Amniotic stem cell (primary cell): ENCODE results near the gene EFCAB7.

Source experiments
- DNase-seq: peaks from one replicate; lab custom pipeline; 2025; lab: John Stamatoyannopoulos, UW

The EFCAB7 gene

DNA sequence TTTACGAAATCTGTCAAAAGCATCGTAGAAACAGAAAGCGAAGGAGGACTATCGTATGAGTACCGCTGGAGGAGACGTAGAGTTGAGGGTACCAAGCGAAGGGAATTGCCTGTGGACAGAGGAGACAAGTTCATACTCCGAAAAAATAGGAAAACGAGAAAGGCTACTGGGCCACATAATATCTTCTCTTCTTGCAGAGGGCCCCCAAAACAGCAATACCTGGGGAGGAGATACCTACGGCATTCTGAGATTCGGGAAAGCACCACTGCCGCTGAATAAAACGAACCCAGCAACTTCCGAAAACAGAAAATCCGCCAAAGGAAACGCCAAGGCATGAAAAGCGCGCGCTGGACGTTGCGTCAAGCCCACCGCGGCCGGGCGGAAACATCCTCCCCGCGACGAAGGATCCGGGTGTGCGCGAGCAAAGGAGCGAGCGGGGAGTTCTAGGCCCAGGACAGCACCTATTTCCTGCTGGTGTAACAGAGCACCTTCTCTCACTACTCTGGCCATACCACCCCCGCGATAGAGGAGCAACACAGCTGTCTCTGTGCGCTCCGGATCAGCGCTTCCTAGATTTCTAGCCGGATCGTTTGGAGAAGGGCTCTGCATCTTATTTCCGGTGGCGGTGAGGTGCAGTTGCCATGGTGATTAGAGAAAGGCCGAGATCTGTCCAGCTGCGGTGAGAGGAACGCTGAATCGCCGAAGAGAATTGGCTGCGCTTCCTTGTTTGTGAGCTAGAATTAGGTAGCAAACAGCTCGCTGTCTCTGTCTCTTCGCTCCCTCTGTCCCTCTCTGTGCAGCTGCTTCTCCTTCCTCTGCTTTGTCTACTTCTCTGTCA, at the start of gene EFCAB7, which contains the start of gene ITGB3BP:
EFCAB7 (plus strand) TSS at position 635 of the 838 bp plus-strand sequence. CDS start 2,048 bp downstream, outside the sequence.
ITGB3BP (minus strand) TSS at position 335 of the 838 bp plus-strand sequence; CDS start at position 243, 92 bp downstream.
- peak; percentile 88 for DNase-seq

DNA sequence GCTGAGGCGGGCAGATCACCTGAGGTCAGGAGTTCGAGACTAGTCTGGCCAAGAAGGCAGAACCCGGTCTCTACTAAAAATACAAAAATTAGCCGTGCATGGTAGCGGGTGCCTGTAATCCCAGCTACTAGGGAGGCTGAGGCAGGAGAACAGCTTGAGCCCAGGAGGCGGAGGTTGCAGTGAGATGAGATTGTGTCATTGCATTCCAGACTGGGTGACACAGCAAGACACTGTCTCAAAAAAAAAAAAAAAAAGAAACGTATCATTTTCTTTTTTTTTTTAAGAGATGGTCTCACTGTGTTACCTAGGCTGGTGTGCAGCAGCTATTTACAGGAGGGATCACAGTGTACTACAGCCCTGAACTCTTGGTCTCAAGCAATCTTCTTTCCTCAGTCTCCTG, 47.6 kb upstream of the EFCAB7 start:
- no peak for DNase-seq

GRCh38 chr1:63480057-63480456, 43.3 kb upstream of the EFCAB7 start:
- DNase-seq, result no peak

DNA sequence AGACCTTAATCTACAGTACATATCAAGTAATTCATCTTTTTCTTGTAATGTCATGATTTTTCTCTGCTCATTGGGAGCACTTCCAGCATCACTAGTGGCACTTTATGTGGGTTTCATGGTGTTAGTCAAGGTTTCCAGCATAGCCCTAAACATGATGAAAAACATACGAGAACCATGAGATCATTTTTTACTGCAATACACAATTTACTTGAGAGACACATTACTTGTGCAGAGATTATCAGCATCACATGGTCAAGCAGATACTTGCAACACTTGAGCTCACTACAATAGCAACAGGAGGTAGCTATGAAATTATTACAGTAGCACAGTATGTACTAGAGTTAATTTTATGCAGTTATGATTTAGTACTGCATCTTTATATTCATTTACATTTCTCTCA, 36.7 kb upstream of the EFCAB7 start:
- DNase-seq, result no peak

DNA sequence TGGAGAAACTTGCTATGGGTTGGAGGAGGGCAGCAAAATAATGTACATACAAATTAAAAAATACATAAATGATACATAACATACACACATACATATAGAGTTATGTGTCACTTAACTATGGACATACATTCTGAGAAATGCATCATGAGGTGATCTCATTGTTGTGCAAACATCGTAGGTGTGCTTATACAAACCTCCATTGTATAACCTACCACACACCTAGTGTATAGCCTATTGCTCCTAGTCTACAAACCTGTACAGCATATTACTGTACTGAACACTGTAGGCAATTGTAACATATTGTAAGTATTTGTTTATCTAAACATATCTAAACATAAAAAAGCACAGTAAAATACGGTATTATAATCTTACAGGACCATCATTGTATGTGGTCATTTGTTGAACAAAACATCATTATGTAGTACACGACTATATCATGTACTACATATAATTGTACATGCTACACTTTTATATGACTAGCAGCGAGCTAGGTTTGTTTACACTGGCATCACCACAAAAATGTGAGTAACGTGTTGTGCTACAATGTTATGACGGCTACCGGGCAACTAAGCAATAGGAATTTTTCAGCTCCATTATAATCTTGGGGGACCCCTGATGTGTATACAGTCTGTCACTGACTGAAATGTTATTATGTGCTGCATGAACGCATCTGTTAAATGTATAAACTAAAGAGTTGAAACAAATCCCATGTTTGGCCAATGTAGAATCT, 35.8 kb upstream of the EFCAB7 start:
- no peak for DNase-seq

GRCh38 chr1:63497577-63497976, 25.7 kb upstream of the EFCAB7 start:
- no peak for DNase-seq

DNA sequence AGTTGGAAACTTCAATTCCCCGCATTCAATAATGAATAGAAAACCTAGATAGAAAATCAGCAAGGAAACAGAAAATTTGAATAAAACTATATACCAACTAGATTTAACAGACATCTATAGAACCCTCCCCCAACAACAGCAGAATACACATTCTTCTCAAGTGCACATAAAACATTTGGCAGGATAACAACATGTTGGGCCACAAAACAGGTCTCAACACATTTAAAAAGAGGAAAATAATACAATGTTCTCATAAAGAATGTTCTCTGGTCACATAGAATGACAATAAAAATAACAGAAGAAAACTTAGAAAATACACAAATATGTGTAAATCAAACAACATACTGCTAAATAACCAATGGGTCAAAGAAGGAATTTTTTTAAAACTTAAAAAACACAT, 25.2 kb upstream of the EFCAB7 start:
- DNase-seq, result no peak

DNA sequence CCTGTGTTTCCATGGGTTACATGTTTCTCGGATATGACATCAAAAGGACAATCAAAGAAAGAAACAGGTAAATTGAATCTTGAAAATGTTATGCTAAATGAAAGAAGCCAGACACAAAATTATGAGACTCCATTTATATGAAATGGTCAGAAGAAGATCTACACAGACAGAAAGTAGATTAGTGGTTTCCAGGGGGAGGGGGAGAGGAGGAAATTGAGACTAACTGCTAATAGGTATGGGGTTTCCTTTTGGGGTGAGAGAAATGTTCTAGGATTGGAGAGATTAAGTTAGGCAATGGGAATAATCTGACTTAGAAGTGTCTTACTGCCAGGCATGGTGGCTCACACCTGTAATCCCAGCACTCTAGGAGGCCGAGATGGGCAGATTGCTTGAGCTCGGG, 22.1 kb upstream of the EFCAB7 start:
- no peak for DNase-seq

DNA sequence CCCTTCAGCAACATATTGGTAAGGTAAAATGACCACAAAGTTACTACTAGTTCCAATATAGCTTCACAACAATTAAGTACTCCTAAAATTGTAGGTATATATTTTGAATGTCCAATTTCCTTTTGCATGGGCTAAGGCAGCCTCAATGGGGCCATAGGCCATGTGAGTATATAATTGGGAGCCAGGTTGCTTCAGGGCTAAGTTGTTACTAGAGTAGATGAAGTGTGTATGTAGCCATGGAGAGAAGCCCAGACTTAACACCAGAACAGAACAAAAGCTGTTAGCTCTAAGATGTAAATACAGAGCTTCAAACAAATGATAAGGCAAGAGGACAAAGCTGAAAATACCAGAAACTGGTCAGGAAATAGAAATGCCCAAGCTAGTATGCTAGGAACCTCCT, 16.5 kb upstream of the EFCAB7 start:
- DNase-seq, result no peak

- DNase-seq, result no peak
These were observed 13.6 kb upstream of the EFCAB7 start for GRCh38 chr1:63509718-63510117.

DNA sequence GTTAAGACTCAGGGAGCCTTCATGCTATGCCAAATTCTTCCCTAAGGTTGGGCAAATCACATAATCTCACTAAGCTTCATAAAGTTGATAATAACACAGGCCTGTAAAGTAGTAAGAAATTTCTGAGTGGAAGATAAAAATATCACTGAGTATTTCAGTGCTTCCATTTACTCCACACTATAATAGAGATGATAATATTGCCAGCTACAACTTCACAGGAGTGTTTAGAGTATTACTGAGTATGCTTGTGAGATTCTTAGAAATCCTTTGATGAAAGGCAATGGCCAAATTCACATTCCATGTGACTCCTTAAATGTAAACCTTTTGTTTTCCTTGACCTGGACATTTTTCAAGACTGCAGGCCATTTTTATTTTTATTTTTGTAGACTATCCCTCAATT, 10.7 kb upstream of the EFCAB7 start:
- no peak for DNase-seq

- DNase-seq, result no peak
These were observed 6.7 kb upstream of the EFCAB7 start for GRCh38 chr1:63516629-63517028.

DNA sequence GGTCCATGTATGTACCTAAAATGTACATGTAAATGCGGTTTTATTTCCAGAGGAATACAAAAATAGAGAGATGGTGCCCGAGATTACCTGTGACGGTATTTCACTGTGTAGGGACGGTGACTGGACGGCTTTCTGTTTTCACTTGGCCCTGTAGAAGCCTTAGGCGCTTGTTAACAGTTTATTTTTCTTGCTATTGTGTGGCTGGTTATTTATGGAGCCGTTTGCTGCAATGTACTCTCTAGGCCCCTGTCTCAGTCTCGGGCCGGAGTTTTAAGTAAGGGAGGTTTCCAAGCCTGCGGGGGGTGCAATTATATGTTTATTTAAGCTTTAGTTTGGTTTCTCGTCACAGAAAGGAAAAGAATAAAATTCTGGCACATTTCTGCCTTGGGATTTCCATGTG, 413 bp downstream of the EFCAB7 start:
- DNase-seq, result no peak

DNA sequence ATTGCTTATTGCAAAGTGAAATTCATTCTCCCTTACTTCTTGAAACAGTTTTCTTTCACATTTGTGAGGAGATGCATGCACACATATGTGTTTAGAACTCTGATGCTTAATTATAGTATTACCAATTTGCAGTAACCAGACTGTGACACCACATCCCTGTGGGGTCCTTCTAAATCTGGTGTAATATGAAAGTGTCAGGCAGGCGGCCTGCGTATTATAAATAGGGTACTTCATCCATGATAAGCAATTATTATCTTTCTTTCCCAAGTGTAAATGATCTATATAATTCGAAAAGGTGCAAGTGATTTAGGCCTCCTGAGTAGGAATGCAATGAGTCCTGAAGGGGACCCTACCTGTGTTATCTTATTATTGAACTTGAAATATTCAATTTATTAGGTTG, 876 bp downstream of the EFCAB7 start:
- DNase-seq, result no peak

GRCh38 chr1:63532727-63533126, 9.4 kb downstream of the EFCAB7 start:
- DNase-seq, result no peak

DNA sequence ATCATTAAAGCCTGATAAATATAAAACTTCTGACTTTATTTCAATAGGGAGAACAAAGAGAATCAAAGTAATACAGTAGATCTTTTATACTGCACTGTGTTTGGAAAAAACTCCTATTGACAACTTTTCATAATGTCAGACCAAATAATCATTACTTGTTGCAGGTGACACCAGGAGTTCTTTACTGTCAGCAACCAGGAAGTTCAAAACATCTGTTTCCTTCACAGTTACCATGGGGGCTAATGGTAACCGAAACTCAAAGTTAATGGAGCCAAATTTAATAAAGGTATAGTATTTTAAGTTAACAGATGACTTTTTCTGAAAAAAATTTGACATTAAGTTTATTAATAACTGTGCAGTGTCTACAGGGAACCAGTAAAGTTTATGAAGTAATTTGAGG, 10.6 kb downstream of the EFCAB7 start:
- DNase-seq, result no peak

DNA sequence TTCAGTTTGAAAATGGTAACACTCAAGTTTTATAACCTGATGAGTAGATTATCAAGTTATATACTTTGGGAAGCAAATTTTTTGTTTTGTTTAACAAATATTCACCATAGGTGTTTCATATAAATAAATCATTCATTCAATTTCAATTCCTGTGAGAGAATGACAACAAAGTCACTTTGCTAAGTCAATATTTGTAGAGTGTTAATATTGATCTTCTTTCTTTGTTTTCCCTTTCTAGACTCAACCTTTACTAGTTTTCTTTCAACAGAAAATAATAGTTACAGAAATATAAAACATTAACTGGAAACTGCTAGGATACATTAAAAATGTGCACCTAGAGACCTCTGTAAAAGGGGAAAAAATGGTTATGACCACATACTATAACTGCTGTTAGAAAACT, 11.1 kb downstream of the EFCAB7 start:
- no peak for DNase-seq

DNA sequence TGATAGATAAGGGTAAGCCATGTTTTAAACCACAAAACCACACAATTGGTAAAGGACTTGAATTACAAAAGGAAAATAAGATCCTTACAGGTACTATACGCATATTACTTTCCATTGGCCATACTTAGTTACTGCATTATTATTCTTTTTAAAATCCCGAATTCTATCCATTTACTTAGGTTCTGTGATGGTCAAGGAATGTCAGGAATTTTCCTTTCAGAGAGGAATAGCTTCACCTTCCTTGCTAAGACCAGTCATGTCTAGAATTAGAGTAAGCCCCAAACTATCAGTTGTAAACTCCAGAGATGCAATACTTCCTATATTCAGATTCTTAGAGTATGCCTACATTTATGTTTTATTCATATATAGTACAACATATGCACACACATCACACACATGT, 13.7 kb downstream of the EFCAB7 start:
- no peak for DNase-seq

GRCh38 chr1:63537940-63538339, 14.6 kb downstream of the EFCAB7 start:
- no peak for DNase-seq

DNA sequence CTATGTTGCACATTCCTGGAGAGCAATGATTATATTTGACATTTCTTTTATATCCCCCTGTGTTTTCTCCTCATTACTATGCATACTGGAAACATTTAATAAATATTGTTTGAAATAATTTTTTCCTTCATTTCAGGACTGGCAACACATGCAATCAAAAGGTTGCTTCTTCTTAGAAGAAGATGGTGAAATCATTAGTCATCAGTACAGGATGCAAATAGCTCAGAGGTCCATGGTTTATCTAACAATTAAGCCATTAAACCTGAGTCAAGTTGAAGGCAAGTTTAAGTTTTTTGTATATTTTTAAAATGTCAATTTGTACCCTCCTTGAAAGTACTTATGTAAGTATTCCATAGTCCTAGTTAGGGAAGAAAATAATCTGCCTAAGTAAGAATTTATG, 22.5 kb downstream of the EFCAB7 start:
- no peak for DNase-seq

DNA sequence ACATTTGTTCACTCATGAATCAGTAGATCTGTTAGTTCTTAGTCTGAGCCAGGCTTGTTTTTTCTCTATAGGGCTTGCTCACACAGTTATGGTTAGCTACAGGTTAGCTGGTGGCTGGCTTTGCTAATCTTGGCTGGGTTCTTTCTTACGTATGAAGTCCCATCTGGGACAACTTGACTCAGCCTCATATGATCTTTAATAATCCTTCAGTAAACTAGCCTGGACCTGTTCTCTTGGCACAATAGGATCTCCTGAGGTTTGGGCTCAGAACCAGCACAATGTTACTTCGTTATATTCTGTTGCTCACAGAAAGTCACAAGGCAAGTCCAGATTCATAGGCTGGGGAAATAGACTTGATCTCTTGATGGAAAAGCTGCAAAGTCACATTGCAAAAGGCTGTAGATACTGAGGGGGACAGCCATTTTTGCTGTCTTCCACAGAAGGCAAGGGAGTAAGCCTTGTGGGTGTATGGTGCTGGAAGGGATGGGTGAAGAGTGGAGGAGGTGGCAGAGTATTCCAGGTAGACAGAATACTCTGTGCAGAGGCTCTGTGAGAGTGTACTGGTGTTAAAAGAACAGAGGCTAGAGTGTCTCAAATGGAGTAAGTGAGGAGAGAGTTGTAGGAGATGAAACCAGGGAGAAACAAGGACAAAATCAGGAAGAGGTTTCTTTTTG, 24.4 kb downstream of the EFCAB7 start:
- DNase-seq, result no peak

GRCh38 chr1:63548303-63548702, 25.0 kb downstream of the EFCAB7 start:
- DNase-seq, result no peak

- no peak for DNase-seq
These were observed 25.6 kb downstream of the EFCAB7 start for GRCh38 chr1:63548877-63549276.
